Hepatocyte (in vitro differentiated cells): ENCODE measurements around the gene BBOX1.

Experiments used
- CTCF ChIP-seq: fragments of 200-600 bp; sonication (generic); IDR thresholded peaks from 2 replicates; pipeline ENCODE4 v1.5.1; 2016; ENCODE audit warnings: antibody characterized with exemption, mild to moderate bottlenecking; ENCODE audit not compliant: poor library complexity
- EZH2phosphoT487 ChIP-seq: fragments of 200-600 bp; sonication (generic); IDR thresholded peaks from one replicate; pipeline ENCODE4 v1.6.1; 2018; ENCODE audit warnings: antibody characterized with exemption, mild to moderate bottlenecking, low read depth, moderate library complexity; ENCODE audit not compliant: unreplicated experiment, severe bottlenecking

GRCh38 chr11:27040302-27041115 is at the start of gene BBOX1:
- TF ChIP-seq EZH2phosphoT487 (no peak), CTCF (no peak)
